H1 (cell line): Measurements from ENCODE around the gene TMCC1. TPM values are rescaled to one million over a fixed set of nuclear protein-coding genes. Genes with fewer than 3 reads are reported as not detected.

ENCODE experiments used
- CTCF ChIA-PET: fragments of 300-600 bp; sonication (Branson Sonifier 250); formaldehyde crosslinking; loops from one replicate; lab custom pipeline; 2021; ENCODE audit not compliant: partially characterized antibody; lab: Charles Lee
- POLR2A ChIA-PET: fragments of 300-600 bp; sonication (Branson Sonifier 250); formaldehyde crosslinking; loops from one replicate; lab custom pipeline; 2021; ENCODE audit warnings: inconsistent platforms; ENCODE audit not compliant: partially characterized antibody; lab: Charles Lee
- DNase-seq, 2 experiments: peaks; one replicate each; pipeline versions ENCODE4 v3.0.0 to v3.0.0-alpha.2; 2010 to 2022; ENCODE audit warnings: low spot score in 2 of 2, low read depth in 1 of 2, mixed read lengths in 1 of 2
- FAIRE-seq: peaks from 2 replicates; lab custom pipeline; 2011; peaks lifted over from hg19 to GRCh38; lab: Jason Lieb, UNC
- H2AFZ ChIP-seq: 2 replicates; pipeline ENCODE4 v1.8.1; 2012; ENCODE audit warnings: low read length, inconsistent platforms
- H2AK5ac ChIP-seq: 2 replicates; pipeline ENCODE4 v1.6.1; 2013; ENCODE audit warnings: low read depth, low read length
- H2BK120ac ChIP-seq: replicated peaks from 2 replicates; pipeline ENCODE3; 2013; ENCODE audit warnings: low read depth, low read length, inconsistent platforms
- H2BK12ac ChIP-seq: 2 replicates; pipeline ENCODE4 v1.6.1; 2013; ENCODE audit warnings: low read depth, low read length
- H2BK15ac ChIP-seq: 2 replicates; pipeline ENCODE4 v1.6.1; 2013; ENCODE audit warnings: low read length
- H2BK20ac ChIP-seq: 2 replicates; pipeline ENCODE4 v1.6.1; 2013; ENCODE audit warnings: low read length
- H2BK5ac ChIP-seq: 2 replicates; pipeline ENCODE4 v1.6.1; 2013; ENCODE audit warnings: low read depth, low read length
- H3K14ac ChIP-seq: 2 replicates; pipeline ENCODE4 v1.6.1; 2013; ENCODE audit warnings: inconsistent platforms; ENCODE audit not compliant: insufficient read length
- H3K18ac ChIP-seq: 2 replicates; pipeline ENCODE4 v1.6.1; 2013; ENCODE audit warnings: low read length; ENCODE audit errors: extremely low read depth
- H3K23ac ChIP-seq: 2 replicates; pipeline ENCODE4 v1.6.1; 2013; ENCODE audit warnings: inconsistent platforms; ENCODE audit not compliant: insufficient read length
- H3K23me2 ChIP-seq: 2 replicates; pipeline ENCODE4 v1.6.1; 2013; ENCODE audit warnings: low read depth, low read length
- H3K27ac ChIP-seq: 2 replicates; pipeline ENCODE4 v1.6.1; 2011; ENCODE audit warnings: low read depth, low read length, inconsistent platforms
- H3K27me3 ChIP-seq, 4 experiments: replicated peaks in 1 of 4; 1 replicate in 1 of 4; 2 replicates in 3 of 4; pipeline versions ENCODE4 v1.6.1 to v1.8.1; 2011 to 2013; ENCODE audit warnings: low read length in 3 of 4, mild to moderate bottlenecking in 3 of 4, inconsistent platforms in 2 of 4, mixed read lengths in 2 of 4, moderate library complexity in 1 of 4; ENCODE audit not compliant: control insufficient read depth in 3 of 4, insufficient read depth in 3 of 4; ENCODE audit errors: extremely low read depth in 1 of 4
- H3K36me3 ChIP-seq, 4 experiments: 2 replicates each; pipeline versions ENCODE4 v1.6.1 to v1.8.1; 2011 to 2013; ENCODE audit warnings: mild to moderate bottlenecking in 4 of 4, low read length in 3 of 4, moderate library complexity in 2 of 4, control low read depth in 1 of 4, inconsistent platforms in 1 of 4; ENCODE audit not compliant: insufficient read depth in 4 of 4, control insufficient read depth in 2 of 4
- H3K4ac ChIP-seq: replicated peaks from 2 replicates; pipeline ENCODE3; 2013; ENCODE audit warnings: low read length, low read depth, mixed read lengths, inconsistent platforms; ENCODE audit not compliant: insufficient read length
- H3K4me1 ChIP-seq, 4 experiments: replicated peaks in 1 of 4; 1 replicate in 1 of 4; 2 replicates in 3 of 4; pipeline versions ENCODE4 v1.6.1 to v1.8.1; 2011 to 2013; ENCODE audit warnings: low read length in 3 of 4, inconsistent platforms in 2 of 4, mixed read lengths in 1 of 4; ENCODE audit not compliant: insufficient read depth in 4 of 4, control insufficient read depth in 3 of 4
- H3K4me2 ChIP-seq, 2 experiments: 2 replicates each; pipeline versions ENCODE4 v1.6.1 to v1.8.1; 2011 to 2013; ENCODE audit warnings: low read depth in 2 of 2, low read length in 2 of 2, control low read depth in 1 of 2, inconsistent platforms in 1 of 2, mild to moderate bottlenecking in 1 of 2; ENCODE audit not compliant: insufficient read depth in 1 of 2
- H3K4me3 ChIP-seq, 4 experiments: fragments of 200-600, 300-600 bp in 1 of 4; sonication (generic), shearing (Covaris generic), sonication (Bioruptor Twin) in 1 of 4; 2 replicates each; pipeline versions ENCODE4 v1.5.1 to v1.8.1; 2011 to 2016; ENCODE audit warnings: low read length in 4 of 4, low read depth in 3 of 4, control low read depth in 2 of 4, inconsistent platforms in 2 of 4, mild to moderate bottlenecking in 2 of 4, mixed read lengths in 1 of 4, moderate library complexity in 1 of 4; ENCODE audit not compliant: insufficient read depth in 2 of 4; ENCODE audit errors: extremely low read depth in 1 of 4
- H3K56ac ChIP-seq: replicated peaks from 2 replicates; pipeline ENCODE3; 2013; ENCODE audit warnings: low read depth, mild to moderate bottlenecking, mixed read lengths, low read length, inconsistent platforms; ENCODE audit not compliant: insufficient read length
- H3K79me1 ChIP-seq: 2 replicates; pipeline ENCODE4 v1.6.1; 2013; ENCODE audit warnings: low read depth, low read length, control low read depth
- H3K79me2 ChIP-seq, 2 experiments: 2 replicates each; pipeline versions ENCODE4 v1.6.1 to v1.8.1; 2012 to 2013; ENCODE audit warnings: low read length in 2 of 2, mild to moderate bottlenecking in 2 of 2, inconsistent platforms in 1 of 2; ENCODE audit not compliant: insufficient read depth in 2 of 2, control insufficient read depth in 1 of 2
- H3K9ac ChIP-seq, 4 experiments: replicated peaks in 1 of 4; 1 replicate in 1 of 4; 2 replicates in 3 of 4; pipeline versions ENCODE4 v1.6.1 to v1.8.1; 2011 to 2013; ENCODE audit warnings: low read depth in 3 of 4, low read length in 3 of 4, control low read depth in 2 of 4, mild to moderate bottlenecking in 2 of 4, moderate library complexity in 2 of 4, inconsistent platforms in 1 of 4; ENCODE audit errors: extremely low read depth in 1 of 4
- H3K9me3 ChIP-seq, 2 experiments: 2 replicates each; pipeline versions ENCODE4 v1.6.1 to v1.8.1; 2012 to 2013; ENCODE audit warnings: mild to moderate bottlenecking in 2 of 2, moderate library complexity in 2 of 2, control low read depth in 1 of 2, inconsistent platforms in 1 of 2, low read depth in 1 of 2, low read length in 1 of 2, mixed read lengths in 1 of 2; ENCODE audit not compliant: insufficient read depth in 2 of 2
- H4K20me1 ChIP-seq, 2 experiments: replicated peaks in 1 of 2; 2 replicates each; pipeline versions ENCODE3 to v1.8.1; 2011 to 2013; ENCODE audit warnings: inconsistent platforms in 2 of 2, low read length in 2 of 2, mild to moderate bottlenecking in 1 of 2; ENCODE audit not compliant: insufficient read depth in 2 of 2, control insufficient read depth in 1 of 2
- H4K5ac ChIP-seq: 2 replicates; pipeline ENCODE4 v1.6.1; 2013; ENCODE audit warnings: low read length, low read depth, mixed read lengths, inconsistent platforms; ENCODE audit not compliant: insufficient read length
- H4K8ac ChIP-seq: 2 replicates; pipeline ENCODE4 v1.8.0; 2013; ENCODE audit warnings: mild to moderate bottlenecking, moderate library complexity, low read length, inconsistent platforms; ENCODE audit not compliant: insufficient read depth; ENCODE audit errors: extremely low read depth
- H4K91ac ChIP-seq: replicated peaks from 2 replicates; pipeline ENCODE3; 2013; ENCODE audit warnings: low read length, mixed read lengths, inconsistent platforms; ENCODE audit not compliant: insufficient read length
- E2F6 ChIP-seq: IDR thresholded peaks from 2 replicates; pipeline ENCODE4 v1.6.1; 2012; ENCODE audit warnings: inconsistent platforms
- EGR1 ChIP-seq: IDR thresholded peaks from 2 replicates; pipeline ENCODE4 v1.6.1; 2011; ENCODE audit warnings: low read depth, low read length, borderline replicate concordance
- EP300 ChIP-seq, 2 experiments: IDR thresholded peaks; 1 replicate in 1 of 2; 2 replicates in 1 of 2; pipeline ENCODE4 v1.6.1; 2011 to 2012; ENCODE audit warnings: low read depth in 2 of 2, low read length in 2 of 2, mild to moderate bottlenecking in 2 of 2, borderline replicate concordance in 1 of 2, inconsistent platforms in 1 of 2, moderate library complexity in 1 of 2
- MAX ChIP-seq: IDR thresholded peaks from 2 replicates; pipeline ENCODE4 v1.6.1; 2012; ENCODE audit warnings: inconsistent platforms
- NRF1 ChIP-seq: IDR thresholded peaks from 2 replicates; pipeline ENCODE4 v1.6.1; 2011; ENCODE audit warnings: mild to moderate bottlenecking, low read depth, low read length, improper control_type of control experiment
- POLR2AphosphoS5 ChIP-seq: IDR thresholded peaks from 2 replicates; pipeline ENCODE4 v1.6.1; 2011; ENCODE audit warnings: low read depth, low read length
- RFX5 ChIP-seq: IDR thresholded peaks from 2 replicates; pipeline ENCODE4 v1.6.1; 2011; ENCODE audit warnings: low read depth, low read length, improper control_type of control experiment, borderline replicate concordance
- RNF2 ChIP-seq: fragments of 200-900, 300-1000 bp; sonication (generic); IDR thresholded peaks from 2 replicates; pipeline ENCODE4 v1.7.1; 2016; ENCODE audit warnings: borderline replicate concordance, low read depth, mild to moderate bottlenecking, antibody characterized with exemption, low read length; ENCODE audit not compliant: poor library complexity, severe bottlenecking; ENCODE audit errors: missing control alignments
- SIN3A ChIP-seq, 2 experiments: IDR thresholded peaks in 1 of 2; conservative IDR thresholded peaks in 1 of 2; 2 replicates each; pipeline ENCODE4 v1.6.1; 2011 to 2012; ENCODE audit warnings: low read length in 2 of 2, improper control_type of control experiment in 1 of 2, low read depth in 1 of 2, mild to moderate bottlenecking in 1 of 2
- TEAD4 ChIP-seq: IDR thresholded peaks from 2 replicates; pipeline ENCODE4 v1.6.1; 2012; ENCODE audit warnings: low read depth, low read length, inconsistent platforms, mixed read lengths
- USF2 ChIP-seq: IDR thresholded peaks from 2 replicates; pipeline ENCODE4 v1.6.1; 2011; ENCODE audit warnings: low read length, improper control_type of control experiment
- polyA plus RNA-seq, 7 experiments: library from polyadenylated mRNA; depleted of rRNA in 3 of 7; stranded (reverse) in 5 of 7; unstranded in 2 of 7; fragments of >200 nt in 5 of 7; fragments of 200-250 nt in 2 of 7; gene quantifications; 1 replicate in 5 of 7; 2 replicates in 1 of 7; 4 replicates in 1 of 7; pipeline versions ENCODE4 v1.2.1 to v1.2.3, GENCODE V29; 2011 to 2013; ENCODE audit warnings: missing spikeins in 2 of 7, mixed read lengths in 2 of 7
- total RNA-seq: library from RNA; stranded (reverse); fragmentation: NEBNext Ultra II Directional; extraction: Animal tissue kit (Norgen Biotek cat#: 25700); gene quantifications from 2 replicates; pipeline ENCODE4 v1.2.1, GENCODE V29; 2021

Gene TMCC1
- total and polyA plus RNA-seq, 2 of the 8 experiments (the other 6 are each of a cell fraction or from before 2014, with no cell fraction given): 10.4 to 27.1 TPM

- H3K9ac ChIP-seq: no peak overlapping the region
- H2BK15ac ChIP-seq: no peak overlapping the region
- H3K56ac ChIP-seq: no peak overlapping the region
- H3K23ac ChIP-seq: no peak overlapping the region
- no peak for DNase-seq
- H3K79me1 ChIP-seq: peaks cover 3% of the 10 kb centered on the region
- no peak overlapping the region for H2BK5ac ChIP-seq
- no peak overlapping the region for H2BK120ac ChIP-seq
- FAIRE-seq: no peak
- H3K27ac ChIP-seq: no peak overlapping the region
- H3K9me3 ChIP-seq: no peaks in the 10 kb centered on the region
- H3K4me1 ChIP-seq: peaks cover 7 to 22% (median 17%) of the 10 kb centered on the region in 4 experiments; a peak in 5 of 7 replicates
- H3K27me3 ChIP-seq: no peaks in the 10 kb centered on the region
- no peak overlapping the region for H4K91ac ChIP-seq
- H3K4me2 ChIP-seq: no peak overlapping the region; a peak in 1 of 4 replicates
- H3K23me2 ChIP-seq: no peaks in the 10 kb centered on the region; the same call in 1 of the 2 replicates
- no peak overlapping the region for H3K18ac ChIP-seq
- no peaks in the 10 kb centered on the region for H3K36me3 ChIP-seq
- ChIA-PET CTCF (interaction anchor here (0.6 to 1.5 kb wide), 2 partner anchors 30 to 39 kb away, joined by 3 to 6 read pairs; no protein-coding TSS in a partner anchor), POLR2A (no interaction called here)
- H2AFZ ChIP-seq: no peak overlapping the region
- no peak overlapping the region for H2BK12ac ChIP-seq
- no peak overlapping the region for H2BK20ac ChIP-seq
- no peak overlapping the region for H2AK5ac ChIP-seq
- H4K5ac ChIP-seq: no peak overlapping the region
- H3K4ac ChIP-seq: no peak overlapping the region
- H4K20me1 ChIP-seq: no peaks in the 10 kb centered on the region
- H3K4me3 ChIP-seq: no peak overlapping the region
- H3K79me2 ChIP-seq: no peaks in the 10 kb centered on the region
- H3K14ac ChIP-seq: no peak overlapping the region
- no peak overlapping the region for H4K8ac ChIP-seq
- no peak for TF ChIP-seq SIN3A (conservative IDR thresholded peaks at IDR 0.05 in 1 of 2, IDR thresholded peaks at IDR 0.05 in 1 of 2; ENCODE audit: low read depth in 1 of 2, low read length in 2 of 2)
- TF ChIP-seq RNF2: no peak
- no peak for TF ChIP-seq USF2
- TF ChIP-seq EP300 (IDR thresholded peaks at IDR 0.05; ENCODE audit: borderline replicate concordance in 1 of 2, low read depth in 2 of 2, low read length in 2 of 2): no peak
- TF ChIP-seq POLR2AphosphoS5: no peak
- TF ChIP-seq MAX: no peak
- no peak for TF ChIP-seq NRF1
- TF ChIP-seq E2F6: no peak
- TF ChIP-seq TEAD4: no peak
- no peak for TF ChIP-seq RFX5
- no peak for TF ChIP-seq EGR1
Measured at GRCh38 chr3:129722527-129722926, 171.0 kb downstream of the TMCC1 start.
